Activated CD8-positive, alpha-beta memory T cell treated with anti-CD3 and anti-CD28 coated beads for 24 hours (primary cell): ENCODE results near the gene FXR1.
"Not testable (repeated sequence)": the region's sequence is repeated elsewhere in the genome, so short reads cannot be mapped to it uniquely, and the experiment has no call there.

Source experiments
- DNase-seq: peaks from one replicate; pipeline ENCODE4 v3.0.0-alpha.2; 2020

Gene FXR1

DNA sequence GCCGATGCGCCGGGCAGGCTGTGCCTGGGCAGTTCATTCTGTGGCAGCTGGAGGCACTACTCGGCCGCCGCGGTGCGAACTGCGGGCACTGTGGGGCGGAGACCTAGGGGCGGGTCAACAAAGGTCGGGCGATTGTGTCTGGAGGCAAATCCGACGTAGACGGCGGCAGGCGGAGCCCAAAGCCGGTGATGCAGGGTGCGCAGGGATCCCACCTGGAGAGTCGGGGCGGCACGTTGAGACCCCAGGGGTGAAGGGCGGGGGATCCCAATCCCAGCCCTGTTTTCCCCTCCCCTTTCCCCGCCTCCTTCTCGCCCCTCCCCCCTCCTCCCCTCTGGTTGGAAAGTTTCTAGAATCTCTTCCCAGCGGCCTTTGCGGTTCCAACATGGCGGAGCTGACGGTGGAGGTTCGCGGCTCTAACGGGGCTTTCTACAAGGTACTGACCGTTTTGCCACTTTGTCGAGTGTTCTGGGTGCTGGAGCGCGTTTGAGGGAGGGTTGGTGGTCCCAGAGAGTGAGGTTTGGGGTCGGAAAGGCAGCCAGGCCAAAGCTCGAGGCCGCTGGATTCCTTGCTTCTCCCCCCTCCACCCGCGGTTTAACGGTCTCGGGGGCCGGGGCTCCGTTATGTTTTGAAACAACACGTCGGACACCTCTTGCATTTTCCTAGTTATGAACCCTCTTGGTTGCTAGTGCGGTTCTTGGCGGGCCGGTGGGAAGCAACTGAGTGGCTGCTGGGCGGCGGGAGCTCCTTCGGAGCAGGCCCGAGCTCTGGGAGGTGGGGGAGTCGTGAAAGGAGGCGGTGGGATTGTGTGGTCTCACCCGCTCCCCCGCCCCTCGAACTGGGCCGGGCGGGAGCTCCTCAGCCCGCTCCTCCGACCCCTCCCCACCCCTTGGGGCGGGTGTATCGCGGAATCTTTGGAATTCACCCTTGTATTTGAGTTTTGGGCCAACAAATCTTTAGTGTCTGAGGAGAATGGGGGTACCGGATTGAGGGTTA is at the start of gene FXR1:
Gene FXR1 (plus strand): TSS at position 367 of the 993 bp plus-strand sequence. CDS start 16 bp downstream, at position 383.
- DNase-seq: peak; percentile 96

- DNase-seq: no peak
Measured at GRCh38 chr3:180870008-180870699, 42.3 kb upstream of the FXR1 start.

DNA sequence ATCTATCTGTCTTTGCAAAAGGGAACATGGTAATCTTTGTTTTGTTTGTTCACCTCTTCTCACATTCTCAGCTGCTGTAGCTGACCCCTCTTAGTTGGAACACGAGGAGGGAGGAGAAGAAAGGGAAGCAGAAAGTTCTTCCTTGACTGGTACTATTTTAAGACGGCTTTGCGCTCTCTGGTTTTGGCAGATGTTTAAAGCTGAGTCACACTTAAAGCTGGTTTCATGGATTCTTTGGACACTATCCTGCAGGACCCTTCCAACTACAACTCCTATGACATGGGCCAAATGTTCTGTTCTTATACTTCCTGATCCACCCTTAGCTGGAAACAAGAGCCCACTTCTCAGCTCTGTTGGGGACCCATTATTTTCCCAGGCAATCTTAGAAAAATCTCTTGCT is 40.6 kb upstream of the FXR1 start:
- no peak for DNase-seq

DNA sequence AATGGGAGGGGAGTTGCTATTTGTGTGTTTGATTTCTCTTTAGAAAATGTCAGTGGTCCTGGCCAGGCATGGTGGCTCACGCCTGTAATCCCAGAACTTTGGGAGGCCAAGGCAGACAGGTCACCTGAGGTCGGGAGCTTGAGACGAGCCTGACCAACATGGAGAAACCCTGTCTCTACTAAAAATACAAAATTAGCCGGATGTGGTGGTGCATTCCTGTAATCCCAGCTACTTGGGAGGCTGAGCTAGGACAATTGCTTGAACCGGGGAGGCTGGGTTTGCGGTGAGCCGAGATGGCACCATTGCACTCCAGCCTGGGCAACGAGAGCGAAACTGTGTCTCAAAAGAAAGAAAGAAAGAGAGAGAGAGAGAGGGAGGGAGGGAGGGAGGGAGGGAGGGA is 40.0 kb upstream of the FXR1 start:
- DNase-seq: not testable (repeated sequence)

DNA sequence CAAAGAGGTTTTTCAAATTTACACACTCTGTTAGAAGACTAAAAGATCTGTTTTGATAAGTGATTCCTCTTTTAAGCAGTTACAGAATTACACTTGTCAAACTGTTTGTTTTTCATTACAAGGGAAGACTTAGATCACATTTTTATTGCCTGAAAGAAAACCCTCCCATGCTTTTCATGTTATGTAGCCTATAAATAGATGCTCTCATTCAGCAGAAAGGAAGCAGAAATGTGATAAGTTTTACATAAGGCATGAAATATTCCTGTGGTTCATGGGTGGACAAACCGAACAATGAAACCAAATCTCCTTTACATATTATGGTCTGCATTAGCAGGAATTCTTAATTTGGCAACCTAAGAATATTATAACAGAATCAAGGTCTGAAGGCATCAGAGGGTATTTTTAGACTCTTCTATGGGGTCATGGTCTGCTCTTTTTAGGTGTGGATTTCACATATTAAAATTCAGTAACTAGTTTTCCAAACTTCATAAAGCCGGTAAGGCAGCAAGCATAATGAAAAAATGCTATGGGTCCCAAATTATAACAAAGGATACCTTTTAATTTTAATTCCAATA is 37.3 kb upstream of the FXR1 start:
- DNase-seq: no peak

DNA sequence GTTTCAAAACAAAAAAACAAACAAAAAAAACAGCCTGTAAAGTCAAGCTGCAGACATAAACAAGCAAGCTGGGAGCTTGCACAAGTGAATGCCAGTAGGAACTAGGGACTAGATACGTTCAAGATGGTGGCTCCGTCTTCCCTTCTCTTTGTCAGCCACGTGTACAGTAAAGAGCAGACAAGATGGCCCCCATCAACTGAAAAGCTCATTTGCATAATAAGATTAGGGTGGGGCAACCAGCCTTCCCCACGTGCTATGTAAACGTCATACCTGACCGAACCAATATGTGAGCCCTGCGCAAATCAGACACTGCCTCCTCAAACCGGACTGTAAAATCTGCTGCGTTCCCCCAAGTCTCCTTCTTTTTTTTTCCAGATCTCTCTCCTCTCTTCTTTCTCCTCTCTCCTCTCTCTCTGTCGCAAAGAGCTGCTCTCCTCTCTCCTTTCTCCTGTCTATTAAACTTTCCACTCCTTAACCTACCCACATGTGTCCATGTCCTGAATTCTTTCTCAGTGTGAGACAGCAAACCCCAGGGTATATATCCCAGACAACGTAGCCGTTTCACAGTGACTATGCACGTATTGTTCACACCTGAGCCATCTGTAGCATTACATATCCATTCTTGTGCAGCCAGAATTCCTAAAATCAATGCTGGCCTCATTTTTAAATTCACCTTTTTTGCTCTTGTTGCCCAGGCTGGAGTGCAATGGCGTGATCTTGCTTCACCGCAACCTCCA is 31.2 kb upstream of the FXR1 start:
- DNase-seq: no peak

- no peak for DNase-seq
Measured at GRCh38 chr3:180882115-180882514, 30.4 kb upstream of the FXR1 start.

- no peak for DNase-seq
Measured at GRCh38 chr3:180888992-180889560, 23.4 kb upstream of the FXR1 start.

- DNase-seq: no peak
Measured at GRCh38 chr3:180898572-180898971, 13.9 kb upstream of the FXR1 start.

DNA sequence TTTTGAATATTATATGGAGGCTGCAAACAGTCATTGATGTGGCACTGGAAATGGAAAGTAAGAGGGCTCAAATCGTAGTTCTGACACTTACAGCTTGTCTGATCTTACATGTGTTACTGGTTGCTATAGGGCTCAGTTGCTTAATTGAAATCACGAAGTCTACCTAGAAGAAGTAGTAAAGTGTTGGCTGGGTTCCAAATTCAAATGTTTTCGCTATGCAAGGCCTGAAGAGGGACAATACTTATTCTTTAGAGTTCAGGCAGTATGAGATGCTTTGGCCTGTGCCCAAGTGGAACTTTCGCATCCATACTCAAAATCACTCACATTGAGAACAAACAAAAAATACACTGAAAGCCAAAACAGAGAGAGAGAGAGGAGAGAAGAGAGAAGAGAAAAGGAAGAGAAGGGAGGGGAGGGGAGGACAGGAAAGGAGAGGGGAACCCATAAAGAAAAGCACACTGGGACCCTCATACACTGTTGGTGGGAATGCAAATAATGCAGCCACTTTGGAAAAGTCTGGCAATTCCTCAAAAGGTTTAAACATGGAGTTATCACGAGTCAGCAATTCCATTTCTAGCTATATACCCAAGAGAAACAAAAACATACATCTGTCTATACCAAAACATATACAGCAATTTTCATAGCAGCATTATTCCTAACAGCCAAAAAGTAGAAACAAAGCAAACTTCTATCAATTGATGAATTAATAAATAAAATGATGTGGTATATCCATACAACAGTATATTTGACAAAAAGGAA is 2.9 kb upstream of the FXR1 start:
- DNase-seq: no peak

GRCh38 chr3:180910823-180911222 is 1.6 kb upstream of the FXR1 start:
- DNase-seq: no peak

- DNase-seq: no peak
Measured at GRCh38 chr3:180911876-180912303, 580 bp upstream of the FXR1 start.

GRCh38 chr3:180913581-180914404 is 1.3 kb downstream of the FXR1 start:
- no peak for DNase-seq

GRCh38 chr3:180918542-180918941 is 6.1 kb downstream of the FXR1 start:
- DNase-seq: no peak

DNA sequence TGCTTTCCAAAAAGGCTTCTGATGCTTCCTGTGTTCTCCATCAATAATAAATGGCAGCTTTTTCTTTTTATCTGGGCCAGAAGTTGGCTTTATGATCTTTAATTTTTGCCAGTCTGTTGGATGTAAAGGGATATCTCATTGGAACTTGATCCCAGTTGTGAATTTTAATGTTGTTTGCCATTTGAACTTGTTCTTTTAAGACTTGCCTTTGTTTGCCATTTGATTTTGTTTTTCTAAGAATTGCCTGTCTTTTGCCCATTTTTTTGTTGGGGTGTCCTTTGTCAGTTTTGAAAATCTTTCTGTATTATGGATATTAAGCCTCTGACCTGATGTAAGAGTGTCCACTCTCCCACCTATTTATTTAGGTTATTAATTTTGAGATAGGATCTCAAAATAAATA is 9.8 kb downstream of the FXR1 start:
- DNase-seq: no peak

DNA sequence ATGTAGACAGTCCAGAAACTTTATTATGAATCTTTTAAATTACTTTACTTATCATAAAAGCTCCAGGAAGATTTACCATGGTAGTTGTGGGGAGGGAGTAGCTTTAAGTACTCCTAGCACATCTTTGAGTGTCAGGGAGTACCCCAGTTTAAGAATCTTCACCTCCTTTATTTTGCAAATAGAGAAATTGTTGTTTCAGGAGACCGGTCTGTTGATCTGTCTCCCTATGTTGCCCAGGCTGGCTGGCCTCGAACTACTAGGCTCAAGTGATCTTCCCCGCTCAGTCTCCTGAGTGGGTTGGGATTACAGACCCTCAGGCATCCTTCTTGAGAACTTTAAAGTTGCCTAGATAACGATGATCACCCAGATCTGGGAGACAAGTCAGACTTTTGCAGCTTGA is 11.1 kb downstream of the FXR1 start:
- DNase-seq: no peak

- DNase-seq: no peak
Measured at GRCh38 chr3:180926526-180926925, 14.1 kb downstream of the FXR1 start.

DNA sequence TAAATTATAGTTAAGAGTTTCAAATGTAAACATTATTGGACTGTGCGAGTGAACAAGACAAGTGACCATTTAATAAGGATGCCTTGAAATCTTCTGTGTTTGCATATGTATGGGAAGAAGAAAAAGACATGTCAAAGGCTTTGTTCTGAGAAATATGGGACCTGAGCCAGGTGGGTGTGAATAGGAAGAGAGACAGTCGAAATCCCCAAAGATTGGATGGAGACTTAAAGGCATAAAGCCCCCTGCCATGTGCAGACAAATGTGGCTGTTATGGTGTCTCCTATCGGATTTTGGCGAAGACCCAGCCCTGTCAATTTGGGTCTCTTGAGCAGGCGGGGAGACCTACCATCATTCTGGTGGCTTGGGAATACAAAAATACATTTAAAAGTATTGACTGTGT is 16.9 kb downstream of the FXR1 start:
- no peak for DNase-seq

GRCh38 chr3:180930526-180930925 is 18.1 kb downstream of the FXR1 start:
- no peak for DNase-seq

GRCh38 chr3:180932819-180933218 is 20.3 kb downstream of the FXR1 start:
- DNase-seq: no peak

- no peak for DNase-seq
Measured at GRCh38 chr3:180934638-180935037, 22.2 kb downstream of the FXR1 start.
